KG1 (cell line): Measurements from ENCODE around the gene MTO1.
"Not testable (repeated sequence)": the region's sequence is repeated elsewhere in the genome, so short reads cannot be mapped to it uniquely, and the experiment has no call there.

Source experiments
- DNase-seq: peaks from one replicate; lab custom pipeline; 2025; lab: John Stamatoyannopoulos, UW

MTO1 gene

GRCh38 chr6:73461537-73462350 lies at the start of gene MTO1:
MTO1 (plus strand) TSS chr6:73461737; CDS start chr6:73461855, 118 bp downstream.
- DNase-seq = peak; percentile 83

GRCh38 chr6:73413102-73413501 lies 48.4 kb upstream of the MTO1 start:
- DNase-seq = no peak

- DNase-seq = no peak
Observed at GRCh38 chr6:73418081-73418741, 43.3 kb upstream of the MTO1 start.

- no peak for DNase-seq
Observed at GRCh38 chr6:73421534-73421933, 40.0 kb upstream of the MTO1 start.

- no peak for DNase-seq
Observed at GRCh38 chr6:73435236-73435635, 26.3 kb upstream of the MTO1 start.

- DNase-seq = no peak
Observed at GRCh38 chr6:73443555-73443954, 18.0 kb upstream of the MTO1 start.

- peak; percentile 38 for DNase-seq
Observed at GRCh38 chr6:73451223-73452106, 10.1 kb upstream of the MTO1 start.

GRCh38 chr6:73452107-73452461 lies 9.5 kb upstream of the MTO1 start, which contains the start of gene CGAS:
CGAS (minus strand) TSS chr6:73452297; CDS start chr6:73452181, 116 bp downstream.
- DNase-seq = peak; percentile 79

GRCh38 chr6:73455865-73456629 lies 5.5 kb upstream of the MTO1 start:
- no peak for DNase-seq

- DNase-seq = not testable (repeated sequence)
Observed at GRCh38 chr6:73459474-73459873, 2.1 kb upstream of the MTO1 start.

- DNase-seq = no peak
Observed at GRCh38 chr6:73460056-73460455, 1.5 kb upstream of the MTO1 start.

- DNase-seq = no peak
Observed at GRCh38 chr6:73471686-73472290, 10.3 kb downstream of the MTO1 start.

GRCh38 chr6:73476723-73477122 lies 15.2 kb downstream of the MTO1 start:
- DNase-seq = no peak

GRCh38 chr6:73477407-73477806 lies 15.9 kb downstream of the MTO1 start:
- no peak for DNase-seq

- no peak for DNase-seq
Observed at GRCh38 chr6:73481969-73482368, 20.4 kb downstream of the MTO1 start.

GRCh38 chr6:73484438-73484837 lies 22.9 kb downstream of the MTO1 start:
- DNase-seq = no peak

GRCh38 chr6:73487473-73487872 lies 25.9 kb downstream of the MTO1 start:
- no peak for DNase-seq

GRCh38 chr6:73491377-73491776 lies 29.8 kb downstream of the MTO1 start:
- no peak for DNase-seq

GRCh38 chr6:73497915-73498314 lies 36.4 kb downstream of the MTO1 start:
- DNase-seq = no peak

GRCh38 chr6:73503027-73503772 lies 41.7 kb downstream of the MTO1 start:
- no peak for DNase-seq

GRCh38 chr6:73504160-73504559 lies 42.6 kb downstream of the MTO1 start:
- DNase-seq = no peak
